Ureter (tissue), 1 donor: ENCODE data around the gene OTOA. TPM values are rescaled to one million over a fixed set of nuclear protein-coding genes. Genes with fewer than 3 reads are reported as not detected.
"Not testable (repeated sequence)": the region's sequence is repeated elsewhere in the genome, so short reads cannot be mapped to it uniquely, and the experiment has no call there.

Experiments
- DNase-seq: peaks from one replicate; pipeline ENCODE4 v3.0.0-alpha.2; 2020; ENCODE audit warnings: low spot score
- total RNA-seq: library from RNA; stranded (reverse); gene quantifications from one replicate; pipeline ENCODE4 v1.2.4, GENCODE V29; 2023
- donor health status: DM: yes; HTN: yes; CAD: no.

The OTOA gene
- total RNA-seq, 1 donor from 2014 or later, result 0.70 TPM

DNA sequence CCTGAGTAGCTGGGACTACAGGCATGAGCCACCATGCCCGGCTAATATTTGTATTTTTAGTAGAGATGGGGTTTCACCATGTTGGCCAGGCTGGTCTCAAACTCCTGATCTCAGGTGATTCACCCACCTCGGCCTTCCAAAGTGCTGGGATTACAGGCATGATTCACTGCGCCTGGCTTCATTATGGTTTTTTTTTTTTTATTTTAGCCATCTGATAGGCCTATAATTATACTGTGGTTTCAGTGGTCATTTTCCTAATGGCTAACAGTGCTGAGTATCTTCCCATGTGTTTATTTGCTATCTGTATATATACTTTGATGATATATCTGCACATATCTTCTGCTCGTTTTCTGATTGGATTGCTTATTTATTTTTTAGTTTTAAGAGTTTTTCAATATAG is 10.7 kb downstream of the OTOA start:
- not testable (repeated sequence) for DNase-seq

DNA sequence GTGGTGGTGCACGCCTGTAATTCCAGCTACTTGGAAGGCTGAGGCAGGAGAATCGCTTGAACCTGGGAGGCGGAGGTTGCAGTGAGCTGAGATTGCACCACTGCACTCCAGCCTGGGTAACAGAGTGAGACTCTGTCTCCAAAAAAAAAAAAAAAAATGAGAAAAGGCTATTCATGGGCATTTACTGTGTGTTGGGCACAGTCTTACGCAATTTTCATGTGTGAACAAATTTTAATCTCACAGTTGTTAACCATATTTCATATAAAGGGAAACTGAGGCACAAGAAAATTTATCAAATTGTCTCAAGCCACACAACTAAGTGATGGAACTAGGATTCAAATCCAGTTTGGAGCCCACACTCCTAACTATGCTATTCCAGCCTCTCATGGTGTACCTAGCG is 16.9 kb downstream of the OTOA start:
- DNase-seq, result not testable (repeated sequence)

DNA sequence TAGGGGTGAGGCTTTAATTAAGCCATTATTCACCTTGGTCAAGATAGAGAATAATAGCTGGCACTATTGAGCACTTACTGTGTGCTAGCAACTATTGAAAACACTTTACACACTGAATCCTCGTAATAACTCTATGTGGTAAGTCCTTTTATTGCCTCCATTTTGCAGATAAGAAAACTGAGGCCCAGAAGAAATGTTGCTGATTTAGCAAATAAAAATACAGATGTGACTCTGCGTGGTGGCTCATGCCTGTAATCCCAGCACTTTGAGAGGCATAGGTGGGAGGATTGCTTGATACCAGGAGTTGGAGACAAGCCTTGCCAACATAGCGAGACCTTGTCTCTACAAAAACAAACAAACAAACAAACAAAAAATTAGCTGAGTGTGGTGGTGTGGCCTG is 19.4 kb downstream of the OTOA start:
- no peak for DNase-seq

DNA sequence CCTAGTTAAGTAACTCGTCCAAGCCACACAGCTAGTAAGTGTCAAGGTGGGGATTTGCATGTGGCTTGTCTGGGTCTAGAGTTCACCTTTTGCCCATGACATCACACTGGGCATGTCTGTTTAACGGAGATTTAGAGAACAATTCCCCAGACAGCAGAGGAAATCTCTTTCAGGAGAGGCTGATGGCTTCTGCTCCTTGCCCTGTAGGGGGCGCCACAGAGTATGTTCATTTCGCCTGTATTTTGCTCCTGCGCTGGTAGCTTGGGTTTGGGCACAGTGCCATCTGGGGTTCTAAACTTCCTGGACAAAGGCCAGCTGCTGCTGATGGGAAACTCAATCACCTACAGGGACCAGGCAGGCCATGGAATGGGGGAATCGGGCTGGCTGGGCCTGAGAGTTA is 20.4 kb downstream of the OTOA start:
- DNase-seq, result no peak

DNA sequence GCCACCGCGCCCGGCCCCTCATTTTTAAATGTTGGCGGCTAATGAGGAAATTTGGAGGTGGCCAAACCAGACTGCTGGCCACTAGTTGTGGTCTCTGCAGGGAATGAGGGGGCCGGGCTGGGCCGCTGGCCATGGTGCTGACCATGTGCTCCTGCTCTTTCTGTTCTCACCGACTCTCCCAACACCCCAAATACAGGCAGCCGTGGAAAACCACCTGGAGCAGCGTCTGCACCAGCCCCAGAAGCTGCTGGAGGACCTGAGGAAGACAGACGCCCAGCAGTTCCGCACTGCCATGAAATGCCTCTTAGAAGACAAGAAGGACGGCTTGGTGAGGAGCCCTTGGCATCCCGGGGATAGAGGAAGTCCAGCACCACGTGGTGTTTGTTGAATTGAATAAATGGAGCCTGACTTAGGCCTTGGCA is 21.3 kb downstream of the OTOA start:
- DNase-seq, result no peak

DNA sequence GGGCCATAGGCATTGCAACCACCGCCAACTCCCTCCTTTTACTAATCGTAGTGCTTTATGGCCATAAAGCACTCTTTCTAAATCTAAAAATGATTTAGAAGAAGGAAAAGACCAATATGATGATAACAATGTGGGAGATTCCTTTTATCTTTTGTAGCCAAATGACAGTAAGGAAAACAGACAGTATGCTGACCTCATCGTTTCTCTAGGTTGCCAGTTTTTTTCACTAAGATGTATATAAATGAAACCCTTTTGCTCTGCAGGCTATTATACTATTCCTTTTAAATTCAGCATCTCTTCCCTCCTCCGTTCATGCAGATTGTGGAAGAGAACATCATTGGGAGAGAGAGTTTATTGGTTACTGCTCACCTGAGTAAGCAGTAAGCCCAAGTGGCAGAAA is 25.3 kb downstream of the OTOA start:
- no peak for DNase-seq

DNA sequence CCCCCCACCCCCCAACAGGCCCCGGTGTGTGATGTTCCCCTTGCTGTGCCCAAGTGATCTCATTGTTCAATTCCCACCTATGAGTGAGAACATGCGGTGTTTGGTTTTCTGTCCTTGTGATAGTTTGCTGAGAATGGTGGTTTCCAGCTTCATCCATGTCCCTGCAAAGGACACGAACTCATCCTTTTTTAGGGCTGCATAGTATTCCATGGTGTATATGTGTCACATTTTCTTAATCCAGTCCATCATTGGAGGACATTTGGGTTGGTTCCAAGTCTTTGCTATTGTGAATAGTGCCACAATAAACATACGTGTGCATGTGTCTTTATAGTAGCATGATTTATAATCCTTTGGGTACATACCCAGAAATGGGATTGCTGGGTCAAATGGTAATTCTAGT is 27.2 kb downstream of the OTOA start:
- not testable (repeated sequence) for DNase-seq

DNA sequence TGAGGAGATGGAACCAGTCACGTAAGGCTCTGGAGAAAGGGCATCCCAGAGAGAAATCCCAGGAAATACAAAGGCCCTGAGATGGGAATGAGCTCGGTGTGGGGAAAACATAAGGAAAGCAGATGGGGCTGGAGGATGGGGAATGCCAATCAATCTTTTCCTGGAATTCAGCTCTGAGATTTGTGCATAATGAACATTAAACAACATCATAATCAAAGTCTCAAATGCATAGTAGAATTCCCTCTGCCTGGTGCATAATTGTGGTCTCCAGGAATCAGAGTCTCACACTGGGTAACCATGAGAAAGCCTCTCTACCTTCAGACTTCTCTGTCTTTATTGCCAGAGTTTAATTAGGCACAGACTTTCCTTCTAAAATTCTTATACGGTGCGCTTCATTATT is 30.8 kb downstream of the OTOA start:
- DNase-seq, result no peak

DNA sequence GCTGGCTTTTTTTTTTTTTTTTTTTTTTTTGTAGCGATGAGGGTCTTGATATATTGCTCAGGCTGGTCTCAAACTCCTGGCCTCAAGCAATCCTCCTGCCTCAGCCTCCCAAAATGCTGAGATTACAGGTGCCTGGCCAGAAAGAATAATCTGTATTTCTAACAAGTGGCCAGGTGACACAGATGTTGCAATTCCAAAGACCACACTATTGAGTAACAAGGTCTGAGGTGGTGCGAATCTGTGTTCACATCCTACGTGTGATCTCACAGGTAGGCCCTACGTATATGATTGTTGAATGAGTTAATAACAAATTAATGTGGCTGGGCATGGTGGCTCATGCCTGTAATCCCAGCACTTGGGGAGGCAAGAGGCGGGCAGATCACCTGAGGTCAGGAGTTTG is 33.3 kb downstream of the OTOA start:
- DNase-seq, result no peak

DNA sequence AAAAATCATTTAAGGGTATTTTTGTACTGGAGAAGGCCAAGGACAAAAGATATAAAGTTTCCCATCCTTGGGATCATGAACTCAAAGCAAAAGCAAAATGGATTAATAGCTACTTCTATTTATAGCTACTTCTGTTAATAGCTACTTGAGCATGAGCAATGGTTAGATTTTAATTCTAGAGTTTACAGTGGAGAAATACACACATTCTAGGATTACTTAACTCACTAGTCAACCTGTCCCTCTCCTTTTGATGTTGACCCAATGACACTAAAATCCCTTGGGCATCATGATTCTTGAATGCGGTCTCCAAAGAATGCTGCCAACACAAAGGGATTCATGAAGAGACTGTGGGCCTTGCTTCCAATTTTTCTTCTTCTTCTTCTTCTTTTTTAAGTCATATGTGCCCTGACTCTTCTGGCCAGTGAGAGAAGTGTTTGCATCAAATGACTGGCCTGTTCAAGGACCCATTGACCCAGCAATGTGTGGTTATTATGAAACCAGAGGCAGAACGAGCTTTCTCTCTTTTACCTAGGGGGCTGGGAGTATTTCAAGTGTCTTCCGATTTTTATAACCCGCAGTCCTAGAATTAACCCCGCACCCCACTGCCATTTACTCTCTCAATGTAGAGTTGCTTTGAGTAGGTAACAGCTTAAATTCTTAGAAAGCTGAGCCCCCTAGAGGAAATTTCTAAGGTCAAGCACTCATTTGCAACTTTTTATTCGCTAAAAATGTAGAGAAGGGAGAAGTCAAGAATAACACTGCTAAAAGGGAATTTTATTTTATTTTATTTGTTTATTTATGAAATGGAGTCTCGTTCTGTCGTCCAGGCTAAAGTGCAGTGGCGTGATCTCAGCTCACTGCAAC is 34.6 kb downstream of the OTOA start:
- DNase-seq, result no peak

DNA sequence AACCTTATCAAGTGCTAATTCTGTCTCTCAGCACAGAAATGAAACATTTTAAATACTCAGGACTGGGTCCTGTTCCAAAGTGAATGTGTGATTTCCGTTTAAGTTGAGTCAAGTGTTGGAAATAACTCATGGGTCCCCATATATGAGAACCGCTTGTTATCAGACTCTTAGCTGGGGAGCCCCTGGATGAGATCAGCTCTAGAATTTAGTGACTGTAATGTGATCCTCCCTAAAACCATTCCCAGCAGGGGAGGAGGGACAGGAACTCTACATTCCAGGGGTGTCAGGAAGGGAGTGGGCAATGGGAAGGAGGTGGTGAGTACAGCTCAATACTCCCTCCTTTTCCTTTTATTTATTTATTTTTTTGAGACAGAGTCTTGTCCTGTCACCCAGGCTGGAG is 37.5 kb downstream of the OTOA start:
- no peak for DNase-seq

DNA sequence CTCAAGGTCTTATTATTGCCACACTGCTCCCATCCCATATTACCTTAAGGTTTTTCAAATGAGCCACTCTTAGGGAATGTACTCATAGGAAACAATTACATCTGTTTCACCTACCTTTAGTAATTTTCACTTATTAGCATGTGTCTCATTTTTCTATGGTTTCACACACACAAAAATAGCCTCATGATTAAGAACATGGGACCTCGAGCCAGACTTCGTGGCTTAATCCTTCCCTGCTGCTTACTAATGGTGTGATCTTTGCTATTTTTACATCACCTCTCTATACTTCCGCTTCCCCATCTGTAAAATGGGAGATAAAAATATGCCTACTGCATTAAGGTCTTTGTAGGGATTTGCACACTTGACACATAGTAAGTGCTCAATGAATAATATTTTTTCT is 38.5 kb downstream of the OTOA start:
- DNase-seq, result no peak

DNA sequence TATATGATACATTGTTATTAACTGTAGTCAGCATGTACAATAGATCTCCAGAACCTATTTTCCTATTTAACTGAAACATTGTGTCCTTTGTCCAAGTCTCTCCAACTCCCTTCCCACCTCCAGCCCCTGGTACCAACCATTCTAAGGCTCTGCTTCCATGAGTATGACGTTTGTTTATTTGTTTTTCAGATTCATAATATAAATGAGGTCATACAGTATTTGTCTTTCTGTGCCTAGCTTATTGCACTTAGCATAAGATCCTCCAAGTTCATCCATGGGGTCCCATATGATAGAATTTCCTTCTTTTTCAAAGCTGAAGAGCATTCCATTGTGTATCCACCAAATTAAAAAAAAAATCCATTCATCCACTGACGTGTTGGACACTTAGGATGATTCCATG is 39.4 kb downstream of the OTOA start:
- DNase-seq, result no peak

DNA sequence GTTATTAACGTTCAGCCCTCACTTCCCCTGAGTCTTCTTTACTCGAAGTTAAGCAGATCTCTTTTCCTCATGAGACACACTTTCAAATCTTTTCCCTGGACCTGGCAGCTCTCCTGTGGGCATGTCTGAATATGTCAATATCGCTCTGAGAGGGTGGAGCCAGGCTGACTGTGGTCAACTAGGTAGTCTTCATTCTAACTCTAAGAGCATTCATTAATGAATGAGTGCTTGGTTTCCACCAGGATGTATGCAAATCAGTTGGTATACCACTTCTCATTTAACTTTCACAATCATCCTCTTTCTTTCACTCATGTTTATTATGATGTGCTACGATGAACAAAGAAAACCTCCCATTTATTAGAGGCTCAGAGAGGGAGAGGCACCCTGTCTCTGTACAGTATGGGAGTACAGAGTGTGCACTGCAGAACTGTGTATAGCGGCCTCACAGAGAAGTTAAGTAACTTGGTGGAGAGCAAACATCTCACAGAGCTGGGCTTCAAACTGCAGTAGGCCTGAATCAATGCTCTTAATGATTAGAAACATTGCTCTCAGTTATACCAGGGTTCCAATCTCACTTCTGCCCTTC is 39.9 kb downstream of the OTOA start:
- DNase-seq, result no peak

DNA sequence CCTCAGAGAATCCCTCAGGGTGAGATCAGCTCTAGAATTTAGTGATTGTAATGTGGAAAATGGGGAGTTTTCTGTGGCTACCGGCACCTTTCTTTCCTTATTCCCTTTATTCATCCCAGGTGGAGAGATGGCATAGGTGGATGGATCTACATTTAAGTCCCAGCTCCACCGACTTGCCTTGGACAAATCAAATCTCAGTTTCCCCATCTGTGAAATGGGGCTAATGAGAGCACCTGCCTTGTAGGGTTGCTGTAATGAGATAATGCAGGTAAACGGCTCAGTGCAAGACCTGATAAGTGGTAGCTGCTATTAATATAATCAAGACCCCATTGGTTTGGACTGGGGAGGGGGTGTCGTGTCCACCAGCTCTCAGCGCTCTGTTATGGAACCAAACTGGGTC is 40.5 kb downstream of the OTOA start:
- DNase-seq, result no peak

DNA sequence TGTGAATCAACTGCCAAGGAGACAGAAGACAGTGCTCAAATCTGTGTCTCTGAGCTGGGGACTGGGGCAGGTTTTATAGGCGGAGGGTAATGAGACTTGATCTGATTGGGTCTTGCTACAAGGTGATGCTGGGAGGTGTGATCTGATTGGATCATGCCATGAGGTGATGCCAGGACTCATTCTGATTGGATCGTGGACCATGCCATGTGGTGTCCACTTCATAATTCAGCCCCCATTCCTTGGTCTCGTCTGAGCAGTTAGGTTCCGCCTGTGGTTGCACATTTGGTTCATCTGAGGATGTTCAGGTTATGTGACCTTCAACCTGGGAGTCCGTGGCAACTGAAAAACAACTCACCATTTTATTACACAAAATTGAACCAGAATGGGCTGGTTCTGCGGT is 41.0 kb downstream of the OTOA start:
- DNase-seq, result no peak

DNA sequence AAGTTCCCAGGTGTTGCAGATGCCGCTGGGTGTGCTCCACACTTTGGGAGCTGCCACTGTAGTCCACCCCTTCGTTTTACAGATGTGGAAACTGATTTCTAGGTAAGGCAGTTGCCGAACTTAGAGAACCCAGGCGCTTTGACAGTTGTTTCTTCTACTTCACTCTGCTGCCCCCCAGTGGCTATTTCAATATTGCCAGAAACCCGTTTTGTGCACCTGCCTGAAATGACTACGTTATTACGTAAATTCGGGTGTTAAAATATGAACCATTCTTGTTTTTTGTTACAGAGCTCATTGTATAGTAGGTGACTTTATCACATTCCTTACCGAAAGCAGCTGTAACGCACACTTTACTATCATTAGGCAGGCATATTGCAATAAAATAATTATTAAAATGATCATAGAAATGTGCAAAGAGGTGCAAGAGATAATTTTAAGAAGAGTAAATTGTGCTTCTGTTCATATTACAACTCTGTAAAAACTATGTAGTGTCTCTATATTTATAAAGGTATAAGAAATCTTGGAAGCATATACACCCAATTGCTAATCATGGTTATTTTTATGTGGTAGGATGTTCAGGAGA is 44.9 kb downstream of the OTOA start:
- peak; percentile 85 for DNase-seq

DNA sequence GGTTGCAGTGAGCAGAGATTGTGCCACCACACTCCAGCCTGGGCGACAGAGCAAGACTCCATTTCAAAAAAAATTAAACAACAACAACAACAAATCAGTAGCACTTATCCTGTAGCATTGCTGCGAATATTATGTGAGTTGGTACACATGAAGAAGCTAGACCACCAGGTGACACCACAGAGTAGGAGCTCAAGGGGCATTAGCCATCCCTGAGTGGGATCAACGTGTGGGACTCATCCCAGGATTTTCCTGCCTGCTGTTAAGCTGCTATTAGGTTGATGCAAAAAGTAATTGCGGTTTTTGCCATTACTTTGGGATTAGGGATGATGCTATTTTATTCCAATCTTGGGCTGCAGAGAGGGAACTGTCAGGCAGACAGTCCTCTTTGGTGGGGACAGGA is 47.2 kb downstream of the OTOA start:
- DNase-seq, result no peak

DNA sequence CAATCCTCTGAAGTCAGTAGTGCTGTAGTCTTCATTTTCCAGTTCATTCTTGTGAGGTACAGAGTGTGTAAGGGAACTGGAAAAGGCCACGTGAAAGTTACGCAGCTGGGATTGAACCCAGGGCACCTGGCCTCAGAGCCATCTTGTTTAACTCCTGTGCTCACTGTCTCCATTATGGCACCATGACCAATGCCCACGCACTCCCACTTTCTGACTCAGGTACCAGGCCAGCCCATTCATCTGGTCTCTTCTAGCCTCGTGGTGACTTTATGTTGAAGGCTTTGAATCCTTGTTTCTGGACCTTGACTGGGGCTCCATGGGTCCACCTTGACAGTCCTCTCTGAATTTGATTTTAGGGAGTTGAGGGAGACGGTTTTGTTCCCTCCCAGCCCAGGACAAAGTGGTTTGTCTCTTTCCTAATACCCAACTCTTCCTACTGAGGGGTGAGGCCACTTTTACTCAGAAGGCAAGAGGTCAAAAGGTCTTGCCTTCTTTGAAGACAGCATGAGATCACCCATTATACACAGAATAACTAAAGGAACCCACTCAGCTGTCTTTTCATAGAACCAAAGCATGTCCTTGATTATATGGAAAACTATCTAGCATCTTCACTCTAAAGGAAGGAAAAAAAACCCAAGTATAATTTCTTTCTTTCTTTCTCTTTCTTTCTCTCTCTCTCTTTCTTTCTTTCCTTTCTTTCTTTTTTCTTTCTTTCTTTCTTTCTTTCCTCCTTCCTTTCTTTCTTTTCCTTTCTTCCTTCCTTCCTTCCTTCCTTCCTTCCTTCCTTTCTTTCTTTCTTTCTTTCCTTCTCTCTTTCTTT is 50.0 kb downstream of the OTOA start:
- no peak for DNase-seq

DNA sequence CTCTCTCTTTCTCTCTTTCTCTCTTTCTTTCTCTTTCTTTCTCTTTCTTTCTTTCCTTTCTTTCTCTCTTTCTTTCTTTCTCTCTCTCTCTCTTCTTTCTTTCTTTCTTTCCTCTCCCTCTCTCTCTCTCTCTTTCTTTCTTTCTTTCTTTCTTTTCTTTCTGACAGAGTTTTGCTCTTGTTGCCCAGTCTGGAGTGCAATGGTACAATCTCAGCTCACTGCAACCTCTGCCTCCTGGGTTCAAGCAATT is 50.5 kb downstream of the OTOA start:
- not testable (repeated sequence) for DNase-seq

DNA sequence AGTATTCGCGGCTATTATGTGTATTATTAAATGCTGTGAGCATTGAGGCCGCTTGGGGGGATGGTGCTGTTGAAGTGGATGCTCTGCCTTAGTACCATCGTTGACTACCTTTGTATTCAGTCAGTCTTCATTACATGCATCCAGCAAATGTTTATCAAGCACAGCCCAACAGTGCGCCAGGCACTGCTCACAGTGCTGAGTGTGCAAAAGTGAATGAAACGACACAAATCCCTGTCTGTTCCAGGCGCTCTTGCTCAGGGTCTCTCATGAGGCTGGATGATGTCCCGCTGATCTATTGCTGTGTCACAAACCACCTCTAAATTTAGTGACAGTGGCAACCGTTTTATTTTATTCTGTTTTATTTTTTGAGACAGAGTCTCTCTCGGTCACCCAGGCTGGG is 53.8 kb downstream of the OTOA start:
- DNase-seq, result no peak

DNA sequence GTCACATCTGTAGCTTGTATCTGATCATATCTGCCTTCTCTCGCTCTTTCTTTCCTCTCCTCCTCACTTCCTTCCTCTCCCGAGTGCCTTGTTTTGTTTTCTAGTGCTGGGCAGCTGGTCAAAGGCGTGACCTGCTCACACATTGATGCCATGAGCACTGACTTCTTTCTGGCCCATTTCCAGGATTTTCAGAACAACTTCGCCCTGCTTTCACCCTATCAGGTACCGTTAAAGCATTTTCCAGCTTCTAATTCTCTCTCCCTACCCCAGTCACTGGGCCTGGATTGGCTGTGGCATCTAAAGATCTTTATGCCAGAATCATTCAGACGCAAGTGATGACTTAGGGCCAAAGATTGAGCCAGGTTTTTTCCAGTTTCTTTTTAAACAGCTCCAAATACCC is 55.5 kb downstream of the OTOA start:
- no peak for DNase-seq

DNA sequence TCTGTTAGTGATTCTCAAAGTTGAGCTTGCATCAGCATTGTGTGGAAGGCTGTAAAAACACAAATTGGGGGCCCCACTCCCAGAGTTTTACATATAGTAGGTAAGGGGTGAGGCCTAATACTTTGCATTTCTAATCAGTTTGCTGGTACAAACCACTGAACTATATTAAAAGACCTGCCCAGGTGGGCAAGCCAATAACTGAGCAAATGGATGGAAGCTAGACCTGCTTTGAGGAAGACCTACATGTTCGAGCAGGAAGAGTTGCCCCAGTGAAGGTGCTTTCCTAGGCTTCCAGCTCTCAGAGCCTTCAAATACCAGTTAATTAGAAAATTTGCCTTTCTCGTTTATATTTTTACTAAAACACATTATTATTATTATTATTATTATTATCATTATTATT is 56.8 kb downstream of the OTOA start:
- no peak for DNase-seq
